ENCODE measurements around the gene TMEM176A.

The TMEM176A gene

DNA sequence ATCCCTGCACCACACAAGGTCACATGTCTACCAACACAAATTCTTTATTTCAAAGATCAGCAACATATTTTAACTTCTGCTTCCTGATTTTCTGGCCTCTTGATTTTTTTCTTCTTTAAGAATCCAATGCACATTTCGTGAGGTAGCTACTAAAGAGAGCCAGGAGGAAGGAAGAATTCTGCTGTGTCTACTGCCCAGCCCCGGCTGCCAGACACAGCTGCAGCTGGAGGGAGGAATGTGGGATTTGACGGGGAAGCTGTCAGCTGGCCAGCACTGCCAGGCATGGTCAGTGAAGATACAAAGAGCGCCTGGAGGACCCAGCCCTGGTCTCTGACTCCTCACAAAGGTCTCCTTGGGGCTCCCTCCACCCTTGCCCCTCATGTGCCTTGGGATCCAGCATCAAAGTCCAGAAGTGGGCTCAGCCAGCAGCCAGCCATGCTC is 44.9 kb downstream of the TMEM176A start:
- no peaks in the 10 kb centered on the region for H3K27me3 Mint-ChIP-seq
- no peaks in the 10 kb centered on the region for H3K4me1 Mint-ChIP-seq (ENCODE audit: low read depth)
- DNase-seq = no peak
- H3K9me3 Mint-ChIP-seq = no peaks in the 10 kb centered on the region
- no peak overlapping the region for H3K27ac Mint-ChIP-seq
- H3K4me3 Mint-ChIP-seq = no peak overlapping the region
- no peaks in the 10 kb centered on the region for H3K36me3 Mint-ChIP-seq (ENCODE audit: low read depth)

DNA sequence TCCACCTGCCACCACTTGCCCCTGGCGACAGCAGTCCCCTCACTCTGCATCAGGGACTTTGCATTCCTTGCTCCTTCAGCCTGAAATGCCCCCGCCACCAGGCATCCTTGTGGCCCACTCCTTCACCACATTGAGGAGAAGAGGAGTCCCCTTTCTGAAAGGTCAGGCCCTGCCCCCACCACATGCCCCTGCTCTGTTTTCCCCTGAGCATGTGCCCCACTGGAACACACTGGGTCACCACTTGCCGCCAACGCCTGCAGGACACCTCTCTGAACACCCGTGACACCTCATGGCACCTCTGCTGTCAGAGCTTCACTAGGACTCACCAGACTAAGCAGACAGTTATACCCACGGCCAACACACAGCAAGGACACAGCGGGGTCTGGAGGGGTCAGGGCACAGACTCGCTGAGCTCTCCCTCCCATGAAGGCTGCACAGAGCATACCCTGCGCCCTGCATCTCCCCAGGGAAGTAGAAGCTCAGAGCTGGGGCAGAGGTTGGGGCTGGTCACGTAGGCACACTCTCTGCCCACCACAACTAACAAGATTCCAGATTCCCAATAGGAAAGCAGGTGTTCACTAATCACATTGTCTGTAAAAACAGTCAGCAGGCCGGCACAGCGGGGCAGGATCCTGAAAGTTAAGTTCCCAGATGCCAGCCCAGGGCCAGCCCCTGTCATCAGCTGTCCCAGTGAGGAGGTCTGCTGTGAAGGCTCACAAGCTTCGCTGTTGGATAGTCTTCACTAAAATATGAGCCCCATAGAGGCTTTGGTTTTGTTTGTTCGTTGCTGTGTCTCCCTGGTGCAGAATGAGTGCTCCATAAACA is 45.9 kb downstream of the TMEM176A start:
- Mint-ChIP-seq H3K4me3 (no peak overlapping the region), H3K9me3 (no peaks in the 10 kb centered on the region)
- DNase-seq = no peak

DNA sequence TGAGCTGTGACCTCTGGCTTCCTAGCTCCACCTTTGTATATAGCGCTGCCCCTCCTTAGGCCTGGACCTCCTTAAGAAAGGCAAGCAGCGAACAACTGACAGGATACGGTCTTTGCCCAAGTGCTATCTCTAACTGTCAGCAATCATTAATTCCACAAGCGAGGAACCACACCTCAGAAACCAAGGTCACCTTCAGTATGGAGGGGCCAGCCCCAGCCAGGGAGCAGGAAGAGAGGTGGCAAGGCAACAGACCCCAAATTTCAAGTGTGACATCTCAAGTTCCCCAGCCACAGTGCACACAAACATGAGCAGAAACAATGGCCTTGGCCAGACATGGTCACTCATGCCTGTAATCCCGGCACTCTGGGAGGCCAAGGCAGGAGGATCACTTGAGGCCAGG is 47.0 kb downstream of the TMEM176A start:
- peaks cover 2% of the 10 kb centered on the region for H3K4me1 Mint-ChIP-seq (ENCODE audit: low read depth)
- no peaks in the 10 kb centered on the region for H3K9me3 Mint-ChIP-seq
- peaks cover 18% of the 10 kb centered on the region for H3K27me3 Mint-ChIP-seq
- H3K4me3 Mint-ChIP-seq = no peak overlapping the region
- no peak for DNase-seq
- no peaks in the 10 kb centered on the region for H3K36me3 Mint-ChIP-seq (ENCODE audit: low read depth)
- H3K27ac Mint-ChIP-seq = no peak overlapping the region

More for the DNA sequence above, 45.9 kb downstream of the TMEM176A start:
- Mint-ChIP-seq H3K36me3 (ENCODE audit: low read depth) (no peaks in the 10 kb centered on the region), H3K27me3 (peaks cover 7% of the 10 kb centered on the region), H3K4me1 (ENCODE audit: low read depth) (no peaks in the 10 kb centered on the region), H3K27ac (no peak overlapping the region)

DNA sequence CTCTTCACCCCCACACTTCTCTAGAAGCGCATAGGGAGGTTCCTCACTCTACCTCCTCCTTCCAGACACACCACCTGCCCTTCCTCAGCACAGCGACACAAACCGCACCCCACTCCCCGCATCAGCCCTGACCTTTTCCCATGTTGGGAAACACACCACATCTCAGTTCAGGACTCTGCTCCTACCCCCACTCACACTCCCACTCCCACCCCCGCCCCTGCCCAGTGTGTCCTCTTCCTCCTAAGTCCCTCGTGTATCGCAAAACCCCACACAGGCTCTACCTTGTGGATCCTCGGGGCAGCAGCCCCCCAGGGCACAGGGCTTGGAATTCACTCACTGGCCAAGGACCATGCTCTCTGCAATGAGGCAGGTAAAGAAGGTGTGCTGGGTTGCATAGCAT is 47.5 kb downstream of the TMEM176A start:
- H3K4me3 Mint-ChIP-seq = no peak overlapping the region
- no peaks in the 10 kb centered on the region for H3K9me3 Mint-ChIP-seq
- H3K27ac Mint-ChIP-seq = no peak overlapping the region
- H3K4me1 Mint-ChIP-seq (ENCODE audit: low read depth) = peaks cover 2% of the 10 kb centered on the region
- H3K36me3 Mint-ChIP-seq (ENCODE audit: low read depth) = no peaks in the 10 kb centered on the region
- peaks cover 21% of the 10 kb centered on the region for H3K27me3 Mint-ChIP-seq
- DNase-seq = no peak

DNA sequence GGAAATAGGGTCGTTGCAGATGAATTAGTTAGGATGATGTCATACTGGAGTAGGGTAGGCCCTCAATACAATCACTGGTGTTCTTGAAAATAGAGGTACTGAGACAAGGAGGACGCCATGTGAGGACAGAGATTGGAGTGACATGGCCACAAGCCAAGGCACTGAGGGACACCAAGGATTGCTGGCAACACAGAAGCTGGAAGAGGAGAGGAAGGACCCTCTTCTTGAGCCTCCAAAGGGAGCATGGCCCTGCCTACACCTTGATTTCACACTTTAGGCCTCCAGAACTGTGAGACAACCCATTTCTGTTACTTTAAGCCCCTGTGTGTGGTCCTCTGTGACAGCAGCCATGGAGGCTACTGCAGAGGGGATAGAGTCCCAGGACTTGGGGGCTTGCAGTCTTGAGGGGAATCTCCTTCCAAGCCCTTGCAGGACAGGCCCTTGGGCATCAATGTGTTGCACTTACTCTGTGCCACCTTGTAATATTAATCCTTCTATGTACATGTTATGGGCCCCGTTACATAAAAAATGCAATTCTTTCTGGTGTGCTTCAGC is 48.1 kb downstream of the TMEM176A start:
- no peak for DNase-seq
- Mint-ChIP-seq H3K4me3 (no peak overlapping the region), H3K27ac (no peak overlapping the region), H3K4me1 (ENCODE audit: low read depth) (peaks cover 2% of the 10 kb centered on the region), H3K36me3 (ENCODE audit: low read depth) (no peaks in the 10 kb centered on the region), H3K9me3 (no peaks in the 10 kb centered on the region), H3K27me3 (peaks cover 21% of the 10 kb centered on the region)

DNA sequence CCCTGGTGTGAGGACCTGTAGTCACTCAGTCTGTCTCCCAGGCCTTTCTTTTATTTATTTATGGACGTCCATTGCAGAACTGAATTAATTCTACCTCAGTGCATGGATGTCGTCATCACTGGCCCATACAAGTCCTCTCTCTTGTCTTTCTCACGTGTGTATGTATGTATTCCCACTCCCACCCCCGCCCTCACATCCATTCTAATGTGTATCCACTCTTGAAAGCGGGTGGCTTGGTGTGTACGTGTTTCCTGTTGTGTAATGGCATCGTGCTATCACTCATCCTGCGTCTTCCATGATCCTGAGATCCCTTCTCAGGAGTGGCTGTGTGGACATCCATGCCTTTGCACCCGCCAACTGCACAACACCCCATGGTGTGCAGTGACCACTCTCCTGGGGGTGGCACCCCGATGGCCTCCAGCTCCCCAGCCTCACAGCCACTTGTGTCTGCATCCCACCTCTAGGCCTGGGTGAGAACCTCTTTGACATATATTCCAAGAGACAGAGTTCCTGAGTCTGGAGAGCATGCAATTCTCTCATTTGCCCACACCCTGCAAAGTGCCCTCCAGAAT is 48.7 kb downstream of the TMEM176A start:
- DNase-seq = no peak
- Mint-ChIP-seq H3K9me3 (no peaks in the 10 kb centered on the region), H3K27me3 (peaks cover 21% of the 10 kb centered on the region), H3K36me3 (ENCODE audit: low read depth) (no peaks in the 10 kb centered on the region), H3K27ac (no peak overlapping the region), H3K4me1 (ENCODE audit: low read depth) (peaks cover 2% of the 10 kb centered on the region), H3K4me3 (no peak overlapping the region)

DNA sequence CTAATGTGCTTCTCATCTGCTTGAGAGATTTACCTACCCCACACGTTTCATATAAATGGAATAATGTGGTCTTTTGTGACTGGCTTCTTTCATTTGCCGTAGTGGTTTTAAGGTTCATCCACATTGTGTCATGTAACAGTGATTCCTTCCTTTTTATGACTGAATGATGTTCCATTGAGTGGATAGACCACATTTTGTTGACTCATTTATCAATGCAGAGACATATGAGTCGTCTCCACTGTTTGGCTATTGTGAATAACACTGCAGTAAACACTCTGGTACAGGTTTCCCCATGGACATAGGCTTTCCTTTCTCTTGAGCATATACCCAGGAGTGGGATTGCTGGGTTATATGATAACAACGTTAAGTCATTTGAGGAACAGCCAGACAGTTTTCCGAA is 49.7 kb downstream of the TMEM176A start:
- H3K27me3 Mint-ChIP-seq = peaks cover 21% of the 10 kb centered on the region
- no peak overlapping the region for H3K27ac Mint-ChIP-seq
- no peak for DNase-seq
- H3K36me3 Mint-ChIP-seq (ENCODE audit: low read depth) = no peaks in the 10 kb centered on the region
- no peak overlapping the region for H3K4me3 Mint-ChIP-seq
- no peaks in the 10 kb centered on the region for H3K9me3 Mint-ChIP-seq
- peaks cover 2% of the 10 kb centered on the region for H3K4me1 Mint-ChIP-seq (ENCODE audit: low read depth)

DNA sequence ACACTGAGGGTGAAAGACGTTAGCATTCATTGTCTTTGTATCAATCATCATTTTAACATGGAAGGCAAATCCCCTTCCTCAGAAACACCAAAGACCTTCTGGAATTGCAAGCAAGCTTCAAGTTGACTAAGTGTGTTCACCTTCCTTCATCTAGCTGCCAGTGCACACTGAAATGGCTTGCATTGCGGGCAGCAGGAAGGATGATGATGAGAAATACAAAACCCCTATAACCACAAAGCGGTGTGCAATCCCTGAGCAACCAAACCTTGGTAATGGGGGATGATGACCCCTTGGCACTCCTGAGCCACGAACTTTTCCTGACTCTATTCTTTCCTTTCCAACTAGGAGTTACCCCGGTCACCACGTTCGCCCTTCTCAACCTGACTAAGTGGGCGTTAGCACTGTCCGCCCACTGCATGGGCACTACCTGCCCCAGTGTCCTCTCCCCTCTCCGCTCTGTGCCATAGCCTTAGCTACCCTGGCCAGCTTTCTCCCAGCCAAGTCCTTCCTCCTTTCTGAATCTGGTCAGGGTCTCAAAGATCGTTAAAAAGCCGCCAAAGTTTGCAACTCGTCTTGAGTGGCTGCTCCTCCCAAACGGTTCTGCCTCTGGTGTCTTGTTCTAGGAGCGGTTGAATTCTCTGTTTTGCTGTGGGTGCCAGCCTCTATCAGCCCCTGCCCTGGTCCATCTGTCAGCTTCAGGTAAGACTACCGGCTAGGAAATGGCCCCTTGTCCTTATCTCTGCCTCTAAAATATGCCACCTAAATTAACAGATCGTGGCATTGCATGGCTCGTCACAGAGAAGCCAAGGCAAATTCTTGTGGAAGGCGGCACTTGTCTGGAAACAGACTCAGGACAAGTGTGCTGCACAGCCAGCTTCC is 51.2 kb downstream of the TMEM176A start:
- H3K27ac Mint-ChIP-seq = no peak overlapping the region
- no peak overlapping the region for H3K4me3 Mint-ChIP-seq
- peaks cover 21% of the 10 kb centered on the region for H3K27me3 Mint-ChIP-seq
- no peaks in the 10 kb centered on the region for H3K36me3 Mint-ChIP-seq (ENCODE audit: low read depth)
- DNase-seq = no peak
- no peaks in the 10 kb centered on the region for H3K9me3 Mint-ChIP-seq
- peaks cover 2% of the 10 kb centered on the region for H3K4me1 Mint-ChIP-seq (ENCODE audit: low read depth)

DNA sequence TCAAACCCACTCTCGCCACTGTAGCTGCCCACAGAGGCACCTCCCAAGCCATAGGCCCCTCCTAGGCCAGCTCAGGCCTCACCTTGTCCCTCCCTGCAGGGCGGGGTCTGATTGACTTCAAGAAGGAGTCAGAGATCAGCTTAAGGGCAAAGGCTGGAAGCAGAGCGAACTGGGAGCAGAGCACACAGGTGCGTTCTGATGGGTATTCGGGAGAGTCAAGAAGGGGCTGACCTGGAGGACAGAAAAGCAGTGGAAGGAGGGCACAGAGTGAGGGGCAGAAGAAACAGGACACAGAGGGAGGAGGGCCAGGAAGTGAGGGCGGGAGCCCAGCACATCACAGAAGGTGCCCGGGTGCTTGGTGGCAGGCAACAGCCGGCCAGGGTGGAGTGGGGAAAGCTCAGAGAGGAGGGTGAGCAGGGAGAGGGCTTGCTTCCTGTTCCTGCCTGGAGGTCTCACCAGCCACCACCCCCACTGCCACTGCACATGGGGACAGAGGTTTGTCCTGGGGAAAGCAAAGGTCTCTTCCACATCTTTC is 51.9 kb downstream of the TMEM176A start, which contains the start of gene AOC1:
Gene AOC1, plus strand, starts transcription at position 147 of the 535 bp plus-strand sequence. CDS start 3,954 bp downstream, outside the sequence.
- Mint-ChIP-seq H3K27me3 (peaks cover 21% of the 10 kb centered on the region), H3K4me1 (ENCODE audit: low read depth) (peaks cover 2% of the 10 kb centered on the region), H3K9me3 (no peaks in the 10 kb centered on the region), H3K4me3 (no peak within 1 kb of the TSS), H3K27ac (no peak within 1 kb of the TSS), H3K36me3 (ENCODE audit: low read depth) (no peaks in the 10 kb centered on the region)
- no peak for DNase-seq

DNA sequence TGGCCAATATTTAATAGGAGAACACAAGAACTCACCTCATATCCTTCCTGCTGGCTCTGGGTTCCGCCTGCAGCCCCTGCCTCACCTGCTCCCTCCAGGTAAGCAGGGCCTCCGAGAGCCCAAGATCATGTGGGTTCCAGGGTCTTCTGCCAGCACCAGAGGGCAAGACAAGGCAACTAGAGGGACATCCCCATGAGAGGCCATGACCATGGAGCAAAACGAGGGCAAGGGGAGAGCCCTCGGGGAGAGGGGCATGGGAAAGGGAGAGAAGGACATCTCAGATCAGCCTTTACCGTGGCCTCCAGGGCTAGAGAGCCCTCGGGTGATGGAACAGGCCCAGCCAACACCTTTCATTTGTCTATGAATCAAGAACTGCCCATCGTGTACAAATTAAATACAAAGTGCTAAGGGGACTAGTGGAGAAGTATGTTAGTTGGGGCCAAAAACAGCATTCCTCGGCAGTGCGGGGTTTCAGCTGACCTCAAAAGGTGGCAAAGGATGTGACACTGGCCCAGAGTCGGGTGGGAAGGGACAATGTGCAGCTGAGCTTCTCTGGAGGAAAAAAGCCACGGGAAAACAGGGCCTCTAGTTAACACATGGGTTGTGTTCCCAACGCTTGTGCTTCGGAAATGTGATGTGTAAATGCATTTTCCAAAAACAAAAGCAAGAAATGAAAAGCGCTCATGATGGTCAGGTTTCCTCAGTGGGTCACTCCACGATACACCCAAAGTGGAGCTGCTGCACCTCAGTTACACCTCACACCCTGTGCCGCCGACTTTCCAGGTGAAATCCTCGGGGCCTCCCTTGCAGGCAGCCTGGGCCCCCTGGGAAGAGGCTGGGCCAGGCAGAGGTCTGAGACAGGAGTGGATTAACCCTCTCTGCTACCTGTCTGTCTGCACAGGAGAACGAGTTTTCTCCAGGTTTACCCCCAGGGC is 53.8 kb downstream of the TMEM176A start:
- H3K9me3 Mint-ChIP-seq = no peaks in the 10 kb centered on the region
- peaks cover 2% of the 10 kb centered on the region for H3K4me1 Mint-ChIP-seq (ENCODE audit: low read depth)
- no peak overlapping the region for H3K4me3 Mint-ChIP-seq
- peaks cover 21% of the 10 kb centered on the region for H3K27me3 Mint-ChIP-seq
- no peak overlapping the region for H3K27ac Mint-ChIP-seq
- DNase-seq = no peak
- H3K36me3 Mint-ChIP-seq (ENCODE audit: low read depth) = no peaks in the 10 kb centered on the region
